HG03558 (cell line): ENCODE data around the gene SLC23A2.

Experiments
- ATAC-seq: cut with Tn5 transposase; IDR thresholded peaks from one replicate; pipeline ENCODE4 v1.9.1; 2021; ENCODE audit warnings: moderate number of reproducible peaks; ENCODE audit not compliant: unreplicated experiment; ENCODE audit errors: extremely low read depth

The SLC23A2 gene

DNA sequence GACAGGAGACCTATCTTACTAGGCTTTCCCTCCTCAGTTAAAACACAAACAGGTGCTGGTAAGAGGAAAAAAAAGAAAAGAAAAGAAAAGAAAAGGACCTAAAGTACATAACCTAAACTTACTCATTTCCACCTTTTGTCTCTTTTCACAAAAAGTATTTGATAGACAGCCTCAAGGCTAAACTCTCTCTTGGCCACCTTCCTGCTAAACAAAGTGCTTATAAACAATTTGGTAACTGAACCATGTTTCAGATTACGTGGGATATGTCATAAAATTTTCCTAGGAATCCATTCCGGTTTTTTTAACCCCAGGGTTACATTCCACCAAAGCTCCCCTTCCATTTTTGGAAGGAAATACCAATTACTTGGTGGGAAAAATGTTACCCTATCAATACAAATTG, 170.6 kb downstream of the SLC23A2 start:
- ATAC-seq: no peak

- no peak for ATAC-seq
These were observed 171.1 kb downstream of the SLC23A2 start for GRCh38 chr20:4830259-4830658.

DNA sequence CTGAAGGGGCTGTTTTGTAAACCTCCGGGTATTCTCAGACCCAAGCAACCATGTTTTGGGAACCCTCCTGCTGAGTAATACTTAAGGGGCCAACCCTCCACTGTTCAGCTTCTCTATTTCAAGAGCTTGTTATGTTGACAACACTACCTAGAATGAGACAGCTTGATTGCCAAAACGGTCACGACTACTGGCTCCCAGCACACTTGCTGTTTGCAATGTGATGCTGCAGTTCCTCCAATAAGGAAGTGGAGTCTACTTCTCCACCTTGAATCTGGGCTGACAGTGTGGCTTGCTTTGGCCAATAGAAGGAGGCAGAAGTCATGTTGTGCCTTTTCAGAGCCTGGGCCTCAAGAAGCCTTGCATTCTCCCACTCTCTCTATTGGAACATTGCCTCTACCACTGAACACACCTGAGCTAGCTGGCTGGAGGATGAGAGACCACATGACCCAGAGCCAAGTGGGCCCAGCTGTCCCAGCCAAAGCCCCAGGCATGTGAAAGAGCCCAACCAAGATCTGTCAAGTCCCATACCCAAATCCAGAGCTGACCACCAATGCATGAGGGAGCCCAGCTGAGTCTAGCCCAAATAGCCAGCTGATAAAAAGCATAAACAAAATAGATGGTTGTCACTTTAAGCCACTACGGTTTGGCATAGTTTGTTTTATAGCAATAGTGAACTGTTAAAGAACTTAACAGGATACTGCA, 171.6 kb downstream of the SLC23A2 start:
- no peak for ATAC-seq

DNA sequence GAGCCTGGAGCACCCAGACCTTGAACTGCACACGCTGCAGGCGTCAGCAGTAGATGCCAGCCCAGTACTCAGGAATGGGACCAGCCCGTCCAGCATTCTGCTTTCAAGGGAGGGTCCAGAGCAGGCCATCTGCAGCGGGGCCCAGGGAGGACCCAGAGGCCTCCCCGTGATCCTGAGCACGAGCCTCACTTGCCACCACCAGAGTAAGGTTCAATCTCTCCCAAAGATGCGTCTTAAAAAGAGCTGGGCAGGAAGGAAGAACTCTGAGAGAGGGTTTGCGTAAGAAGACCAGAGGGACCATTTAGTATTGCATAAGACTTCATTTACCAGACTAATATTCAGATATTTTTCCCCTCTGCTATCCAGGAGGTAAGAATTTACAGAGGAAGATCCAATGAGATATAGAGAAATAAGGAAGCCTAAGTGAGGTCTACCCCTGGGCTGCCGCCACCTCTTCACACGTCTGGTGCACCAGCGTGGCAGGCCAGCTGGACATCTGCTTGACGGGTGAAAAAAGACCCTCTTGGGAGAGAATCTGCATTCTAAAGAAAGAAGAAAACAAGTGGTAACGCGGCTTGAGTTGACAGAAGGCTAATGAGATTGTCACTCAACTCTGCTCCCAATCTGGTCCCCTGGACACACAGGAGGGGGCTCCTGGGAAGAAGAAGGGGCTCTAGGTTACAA, 172.3 kb downstream of the SLC23A2 start:
- ATAC-seq: no peak

- no peak for ATAC-seq
These were observed 179.7 kb downstream of the SLC23A2 start for GRCh38 chr20:4821590-4821989.

DNA sequence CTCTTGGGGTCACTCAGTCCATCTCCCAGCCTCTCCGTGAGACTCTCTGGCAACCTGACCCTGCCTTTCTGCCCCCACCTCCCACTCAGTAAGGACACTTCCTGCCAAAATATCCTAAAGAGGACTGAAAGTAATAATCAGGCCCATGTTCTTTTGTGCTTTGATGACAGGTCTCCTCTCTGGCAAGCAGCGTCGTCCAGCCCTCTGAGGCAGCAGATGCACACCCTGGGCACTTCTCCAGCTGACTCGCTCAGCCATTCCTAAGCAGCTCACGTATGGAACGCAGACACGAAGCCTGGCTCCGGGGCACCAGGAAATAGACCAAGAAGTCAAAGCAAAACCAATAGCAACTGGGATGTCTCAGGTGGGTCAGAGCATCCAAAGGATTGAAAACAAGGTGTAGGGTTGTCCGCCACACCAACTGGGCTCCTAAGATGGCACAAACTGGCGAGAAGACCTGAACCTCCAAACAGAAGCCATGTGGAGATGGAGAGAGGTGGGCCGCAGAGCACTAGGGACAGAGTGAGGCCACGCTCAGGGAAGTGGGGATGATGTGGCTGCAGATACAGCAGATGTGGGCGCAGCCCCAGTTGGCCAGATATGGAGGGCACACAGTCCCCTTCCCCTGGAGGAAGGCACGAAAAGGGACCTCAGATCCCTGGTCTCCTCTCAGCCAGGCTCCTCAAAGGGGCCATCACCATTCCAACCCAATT, 180.3 kb downstream of the SLC23A2 start:
- ATAC-seq: no peak

DNA sequence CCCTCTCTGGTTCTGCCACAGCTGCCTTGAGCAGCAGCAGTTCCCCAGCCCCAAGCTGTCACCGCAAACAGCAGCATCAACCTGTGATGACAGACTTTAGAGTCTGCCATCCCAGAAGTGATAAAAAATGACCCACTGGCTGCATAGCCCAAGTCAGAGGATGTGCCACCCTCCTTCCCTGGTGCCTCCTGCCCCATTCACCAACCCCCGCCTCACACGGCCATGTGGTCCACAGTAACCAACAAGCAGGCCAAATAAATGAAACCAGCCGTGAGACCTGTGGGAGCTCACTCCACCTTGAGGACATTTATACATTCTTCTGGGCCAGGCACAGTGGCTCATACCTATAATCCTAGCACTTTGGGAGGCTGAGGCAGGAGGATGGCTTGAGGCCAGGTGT, 181.4 kb downstream of the SLC23A2 start:
- ATAC-seq: no peak

DNA sequence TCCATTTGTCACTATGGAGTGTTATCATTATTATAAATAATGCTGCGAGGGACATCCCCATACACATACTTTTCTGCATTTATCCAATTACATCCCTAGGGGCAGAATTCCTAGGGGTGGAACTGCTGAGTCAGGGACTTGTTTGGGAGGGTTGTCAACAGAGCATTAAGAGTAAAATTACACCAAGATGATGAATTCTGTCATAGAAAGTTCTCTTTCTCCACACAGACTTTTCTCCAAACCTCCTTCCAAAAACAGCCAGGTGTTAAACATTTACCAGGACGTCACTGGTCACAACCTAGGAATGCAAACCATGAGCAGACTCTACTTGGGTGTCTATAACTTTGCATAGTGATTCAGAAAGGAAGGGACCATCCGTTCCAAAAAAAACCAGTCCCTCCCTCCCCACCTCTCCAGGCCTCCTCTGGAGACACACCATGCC, 184.1 kb downstream of the SLC23A2 start:
- ATAC-seq: no peak

- ATAC-seq: no peak
These were observed 185.7 kb downstream of the SLC23A2 start for GRCh38 chr20:4815628-4816027.

DNA sequence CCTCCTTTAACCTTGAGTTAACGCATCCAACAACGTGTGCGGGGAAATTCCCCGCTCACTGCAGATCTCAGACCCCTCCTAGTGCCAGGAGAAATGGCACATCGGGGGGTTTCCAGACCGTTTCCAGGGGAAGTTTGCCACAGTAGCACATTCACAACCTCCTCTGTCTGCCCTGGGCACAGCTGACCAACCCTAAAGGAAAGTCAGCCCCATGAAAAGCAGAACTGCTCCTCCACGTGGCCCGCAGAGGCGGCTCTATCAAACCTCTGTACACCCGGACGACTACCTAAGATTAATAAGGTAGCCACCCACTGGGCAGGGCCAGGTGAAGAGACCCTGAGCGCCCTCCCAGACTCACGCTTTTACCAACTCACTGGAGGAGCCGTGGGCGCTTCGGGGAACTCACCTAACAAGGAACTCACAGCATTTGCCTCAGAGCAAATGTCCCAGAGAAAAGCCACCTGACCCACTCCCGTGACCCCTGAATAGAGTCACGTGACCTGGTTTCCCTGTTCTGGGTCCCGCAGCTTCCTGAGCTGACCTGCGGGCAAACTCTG, 186.5 kb downstream of the SLC23A2 start:
- peak; percentile 28 for ATAC-seq

GRCh38 chr20:4813863-4814695, 187.2 kb downstream of the SLC23A2 start:
- peak; percentile 34 for ATAC-seq

DNA sequence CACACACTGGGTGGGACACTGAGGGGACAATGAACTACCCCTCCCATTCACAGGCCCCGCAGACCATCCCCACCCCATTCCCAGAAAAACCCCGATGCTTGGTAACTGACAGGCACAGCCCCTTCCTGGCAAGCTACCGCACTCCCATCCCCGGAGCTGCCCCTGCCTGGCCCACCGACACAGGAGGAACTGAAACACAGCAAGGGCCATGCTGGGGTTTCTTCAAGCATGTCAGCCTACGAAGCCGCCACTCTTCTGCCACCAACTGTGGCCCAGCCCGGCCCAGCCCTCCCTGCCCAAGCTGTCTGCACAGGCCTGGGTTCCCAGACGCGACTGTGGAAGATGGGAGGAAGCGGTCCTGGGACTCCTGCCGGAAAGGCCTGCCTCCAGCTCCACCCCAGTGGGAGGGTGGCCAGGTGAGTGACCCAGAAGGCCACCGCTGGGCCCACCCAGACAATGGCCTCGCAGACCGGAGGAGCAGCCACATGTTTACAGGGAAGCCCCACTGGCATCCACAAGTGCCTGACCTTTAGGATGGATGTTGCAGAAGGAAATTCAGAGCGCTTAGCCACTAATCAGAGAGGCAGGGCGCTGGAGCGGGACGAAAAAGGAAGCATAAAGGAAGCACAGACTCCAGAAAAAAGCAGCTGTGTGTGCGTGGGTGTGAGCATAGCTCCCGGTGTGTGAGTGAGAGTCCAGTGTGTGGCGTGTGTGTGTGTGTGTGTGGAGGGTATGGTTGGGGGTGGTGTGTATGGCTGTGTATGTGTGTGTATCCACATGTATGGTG, 188.0 kb downstream of the SLC23A2 start:
- no peak for ATAC-seq

DNA sequence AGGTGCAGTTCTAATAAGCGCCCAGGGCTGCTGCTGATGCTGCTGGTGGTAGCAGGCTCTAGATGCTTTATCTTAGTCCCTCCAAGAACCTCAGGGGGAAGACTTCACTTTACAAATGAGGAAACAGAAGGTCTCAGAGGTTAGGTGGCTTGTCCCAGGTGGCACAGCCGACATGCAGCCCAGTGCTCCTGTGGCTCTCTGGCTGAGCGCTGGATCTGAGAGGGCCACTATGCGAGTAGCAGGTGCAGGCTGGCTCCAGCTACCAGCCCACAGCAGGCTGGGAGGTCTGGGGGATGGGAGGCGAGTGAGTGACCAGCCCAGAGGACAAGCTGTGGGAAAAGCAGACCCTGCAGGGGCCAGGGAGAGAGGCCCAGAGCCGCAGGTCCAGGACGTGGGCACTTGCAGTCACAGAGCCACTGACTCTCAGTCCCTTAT, 188.7 kb downstream of the SLC23A2 start:
- no peak for ATAC-seq

- ATAC-seq: no peak
These were observed 189.1 kb downstream of the SLC23A2 start for GRCh38 chr20:4812216-4812615.

- ATAC-seq: no peak
These were observed 189.6 kb downstream of the SLC23A2 start for GRCh38 chr20:4811661-4812181.

DNA sequence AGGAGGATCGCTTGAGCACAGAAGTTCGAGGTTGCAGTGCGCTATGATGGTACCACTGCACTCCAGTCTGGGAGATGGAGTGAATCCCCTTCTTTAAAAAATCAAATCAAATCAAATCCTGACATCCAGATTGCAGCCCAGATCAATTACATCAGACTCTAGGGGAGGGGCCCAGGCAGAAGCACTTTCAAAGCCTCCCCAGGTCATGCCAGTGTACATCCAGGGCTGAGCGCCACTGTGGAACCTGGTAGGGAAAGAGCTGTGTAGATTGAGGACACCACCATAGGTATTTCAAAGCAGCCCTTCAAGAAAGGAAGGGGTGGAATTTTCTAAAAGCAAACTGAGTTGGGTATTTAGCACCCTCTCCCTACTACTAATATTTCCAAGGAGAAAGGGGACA, 190.1 kb downstream of the SLC23A2 start:
- no peak for ATAC-seq

DNA sequence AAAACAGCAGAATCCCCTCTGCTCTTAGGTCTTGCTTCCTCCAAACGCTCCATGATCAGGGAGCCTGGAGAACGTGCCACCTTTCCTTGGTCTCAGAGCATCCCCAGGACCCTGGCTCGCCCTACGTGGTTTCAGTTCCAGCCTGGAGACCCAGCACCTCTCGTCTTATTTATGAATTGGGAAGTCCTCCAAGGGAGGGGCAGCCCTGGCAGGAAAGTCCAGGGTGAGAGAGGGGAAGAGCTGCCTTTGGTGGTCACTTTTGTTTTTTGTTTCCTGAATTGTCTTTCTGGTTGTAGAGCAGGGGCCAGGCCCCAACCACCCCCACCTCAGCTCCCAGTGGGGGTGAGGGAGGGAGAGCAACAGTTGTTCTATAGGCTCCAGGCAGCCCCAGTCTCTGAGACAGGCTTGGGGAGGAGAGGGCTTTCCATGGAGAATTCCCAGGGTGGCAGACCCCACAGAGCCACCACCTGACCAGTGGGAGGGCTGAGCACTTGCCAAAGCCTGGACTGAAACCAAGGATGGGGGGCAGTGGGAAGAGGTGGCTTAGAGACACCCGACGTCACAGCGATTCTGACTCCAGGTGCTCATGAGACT, 190.8 kb downstream of the SLC23A2 start:
- no peak for ATAC-seq

DNA sequence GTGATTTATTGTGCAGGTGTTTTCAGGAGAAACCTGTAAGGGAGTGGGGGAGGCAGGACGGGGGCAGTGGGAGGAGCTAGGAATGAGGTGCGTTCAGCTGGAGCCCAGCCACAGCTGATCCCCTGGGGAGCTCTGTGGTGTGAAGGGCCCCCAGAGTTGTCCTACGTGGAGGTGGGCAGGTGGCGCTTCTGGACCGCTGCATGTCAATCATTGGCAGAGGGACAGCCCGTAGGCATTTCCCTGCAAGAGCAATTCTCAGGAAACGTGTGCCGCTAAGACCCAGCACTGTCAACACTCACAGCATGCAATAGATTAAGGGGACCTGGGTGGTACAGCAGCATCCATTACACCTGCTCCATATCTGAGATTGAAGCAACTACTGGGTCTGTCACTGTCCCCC, 191.6 kb downstream of the SLC23A2 start:
- ATAC-seq: no peak

- ATAC-seq: no peak
These were observed 192.4 kb downstream of the SLC23A2 start for GRCh38 chr20:4808872-4809271.
